HFFc6 (cell line): ENCODE data around the gene PROM1. TPM values are rescaled to one million over a fixed set of nuclear protein-coding genes. Genes with fewer than 3 reads are reported as not detected.

Experiments
- DNase-seq: peaks from one replicate; pipeline ENCODE4 v3.0.0-alpha.2; 2018
- H3K27ac Mint-ChIP-seq: 2 replicates; pipeline ENCODE4 v1.8.0; 2020; ENCODE audit warnings: mild to moderate bottlenecking, mixed read lengths
- H3K27me3 Mint-ChIP-seq: 2 replicates; pipeline ENCODE4 v1.8.0; 2021; ENCODE audit warnings: mild to moderate bottlenecking, moderate library complexity, mixed read lengths; ENCODE audit not compliant: insufficient read depth
- H3K36me3 Mint-ChIP-seq: 2 replicates; pipeline ENCODE4 v1.8.0; 2021; ENCODE audit warnings: low read depth, mixed read lengths
- H3K4me1 Mint-ChIP-seq: 2 replicates; pipeline ENCODE4 v1.8.0; 2020; ENCODE audit warnings: low read depth, mixed read lengths
- H3K4me3 Mint-ChIP-seq: 2 replicates; pipeline ENCODE4 v1.8.0; 2020; ENCODE audit warnings: mild to moderate bottlenecking, moderate library complexity, mixed read lengths
- H3K9me3 Mint-ChIP-seq: 2 replicates; pipeline ENCODE4 v1.8.0; 2020; ENCODE audit warnings: mild to moderate bottlenecking, mixed read lengths
- total RNA-seq, 6 experiments: library from RNA; stranded (reverse); fragmentation: NEBNext Ultra II Directional; extraction: Animal tissue kit (Norgen Biotek cat#: 25700); gene quantifications; 2 replicates in 1 of 6; 3 replicates in 5 of 6; pipeline ENCODE4 v1.2.3, GENCODE V29; 2021
- TF ChIP-seq, protein P1 (sequence below): fragments of 200-600 bp; sonication (generic); IDR thresholded peaks from 2 replicates; pipeline ENCODE4 v1.5.0; 2021; ENCODE audit warnings: antibody characterized with exemption, mild to moderate bottlenecking

Gene PROM1
- total RNA-seq, 6 experiments from 2014 or later, result 0.28 TPM; not detected in 5

- H3K9me3 Mint-ChIP-seq, result no peaks in the 10 kb centered on the region
- no peaks in the 10 kb centered on the region for H3K36me3 Mint-ChIP-seq
- no peak overlapping the region for H3K27ac Mint-ChIP-seq
- no peak overlapping the region for H3K4me3 Mint-ChIP-seq
- peaks cover 19% of the 10 kb centered on the region for H3K27me3 Mint-ChIP-seq
- TF ChIP-seq, protein P1, sequence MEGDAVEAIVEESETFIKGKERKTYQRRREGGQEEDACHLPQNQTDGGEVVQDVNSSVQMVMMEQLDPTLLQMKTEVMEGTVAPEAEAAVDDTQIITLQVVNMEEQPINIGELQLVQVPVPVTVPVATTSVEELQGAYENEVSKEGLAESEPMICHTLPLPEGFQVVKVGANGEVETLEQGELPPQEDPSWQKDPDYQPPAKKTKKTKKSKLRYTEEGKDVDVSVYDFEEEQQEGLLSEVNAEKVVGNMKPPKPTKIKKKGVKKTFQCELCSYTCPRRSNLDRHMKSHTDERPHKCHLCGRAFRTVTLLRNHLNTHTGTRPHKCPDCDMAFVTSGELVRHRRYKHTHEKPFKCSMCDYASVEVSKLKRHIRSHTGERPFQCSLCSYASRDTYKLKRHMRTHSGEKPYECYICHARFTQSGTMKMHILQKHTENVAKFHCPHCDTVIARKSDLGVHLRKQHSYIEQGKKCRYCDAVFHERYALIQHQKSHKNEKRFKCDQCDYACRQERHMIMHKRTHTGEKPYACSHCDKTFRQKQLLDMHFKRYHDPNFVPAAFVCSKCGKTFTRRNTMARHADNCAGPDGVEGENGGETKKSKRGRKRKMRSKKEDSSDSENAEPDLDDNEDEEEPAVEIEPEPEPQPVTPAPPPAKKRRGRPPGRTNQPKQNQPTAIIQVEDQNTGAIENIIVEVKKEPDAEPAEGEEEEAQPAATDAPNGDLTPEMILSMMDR, result no peak
- no peak for DNase-seq
- no peaks in the 10 kb centered on the region for H3K4me1 Mint-ChIP-seq
These were observed 76.2 kb downstream of the PROM1 start for GRCh38 chr4:16007471-16008095.

DNA sequence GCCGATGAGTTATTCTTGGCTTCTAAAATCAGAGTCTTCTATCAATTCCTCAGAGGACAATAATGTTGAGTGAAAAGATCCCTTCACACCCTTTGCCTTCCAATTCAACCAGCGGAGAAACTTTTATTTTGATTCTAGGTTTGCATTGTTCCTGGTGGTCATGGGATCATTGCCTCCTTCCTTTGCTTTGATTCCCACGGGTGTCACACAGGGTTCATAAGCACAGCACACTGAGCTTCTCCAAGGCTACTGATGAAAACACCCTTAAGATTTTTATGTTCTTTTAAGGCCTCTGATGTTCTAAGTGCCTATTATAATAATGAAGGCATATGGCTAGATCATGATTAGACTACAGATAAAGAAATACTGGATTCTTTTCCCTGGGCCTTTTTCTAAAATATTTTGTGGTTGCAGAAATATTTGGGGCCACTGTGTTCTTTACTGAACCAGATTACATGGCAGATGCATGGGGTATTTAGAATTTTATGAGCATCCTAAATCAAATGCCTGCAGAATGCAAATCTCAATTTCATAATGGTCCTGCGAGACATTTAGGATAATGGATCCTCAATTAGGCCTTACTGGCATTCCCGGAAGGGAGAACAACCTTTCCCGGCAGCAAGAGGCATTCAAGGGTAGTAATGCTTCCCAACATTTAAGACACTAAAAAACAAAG, 76.9 kb downstream of the PROM1 start:
- Mint-ChIP-seq H3K27me3 (peaks cover 19% of the 10 kb centered on the region), H3K4me3 (no peak overlapping the region), H3K27ac (no peak overlapping the region), H3K4me1 (no peaks in the 10 kb centered on the region), H3K36me3 (no peaks in the 10 kb centered on the region), H3K9me3 (no peaks in the 10 kb centered on the region)
- TF ChIP-seq, protein P1, result no peak
- no peak for DNase-seq

DNA sequence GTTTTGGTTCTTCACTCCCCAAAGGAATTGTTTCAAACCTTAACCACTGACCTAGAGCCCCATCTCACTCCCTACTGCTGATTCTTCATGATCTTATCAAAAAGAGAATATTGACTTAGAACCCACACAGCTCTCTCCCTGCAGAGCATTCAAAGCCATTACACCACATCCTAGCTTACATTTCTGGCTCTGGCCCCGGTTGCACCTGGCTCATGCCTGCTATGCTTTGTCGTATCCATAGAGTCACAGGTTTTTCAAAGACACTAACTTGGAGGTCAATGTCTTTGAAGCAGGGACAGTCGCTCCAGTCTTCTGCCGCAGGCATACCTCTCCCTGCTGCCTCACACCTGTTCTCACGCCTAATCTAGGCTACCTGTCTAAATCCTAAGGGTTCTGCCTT, 78.1 kb downstream of the PROM1 start:
- no peak overlapping the region for H3K27ac Mint-ChIP-seq
- no peaks in the 10 kb centered on the region for H3K36me3 Mint-ChIP-seq
- no peaks in the 10 kb centered on the region for H3K4me1 Mint-ChIP-seq
- H3K27me3 Mint-ChIP-seq, result peaks cover 15% of the 10 kb centered on the region
- H3K4me3 Mint-ChIP-seq, result no peak overlapping the region
- TF ChIP-seq, protein P1, result no peak
- H3K9me3 Mint-ChIP-seq, result no peaks in the 10 kb centered on the region
- no peak for DNase-seq

DNA sequence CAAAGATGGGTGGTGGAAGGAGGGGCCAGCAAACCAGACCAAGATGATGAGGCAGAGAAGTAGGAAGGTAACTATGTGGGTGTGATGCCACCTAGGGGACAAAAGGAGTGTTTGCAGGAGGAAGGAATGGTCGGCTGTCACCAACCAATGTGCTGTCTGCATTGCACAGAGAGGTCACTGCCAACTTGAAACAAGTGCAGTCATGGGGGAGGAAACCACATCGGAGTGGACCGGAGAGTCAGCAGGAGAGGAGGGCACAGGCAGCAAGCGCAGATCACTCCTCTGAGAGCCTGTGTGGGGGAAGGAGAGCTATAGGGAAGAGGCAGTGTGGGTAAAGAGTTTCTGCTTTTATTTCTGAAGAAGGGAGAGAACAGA, 82.4 kb downstream of the PROM1 start:
- H3K27ac Mint-ChIP-seq, result no peak overlapping the region
- H3K36me3 Mint-ChIP-seq, result no peaks in the 10 kb centered on the region
- H3K9me3 Mint-ChIP-seq, result no peaks in the 10 kb centered on the region
- H3K4me1 Mint-ChIP-seq, result peaks cover 6% of the 10 kb centered on the region
- H3K27me3 Mint-ChIP-seq, result peaks cover 11% of the 10 kb centered on the region
- no peak overlapping the region for H3K4me3 Mint-ChIP-seq
- TF ChIP-seq, protein P1, result peak; percentile 89
- DNase-seq, result peak; percentile 67

DNA sequence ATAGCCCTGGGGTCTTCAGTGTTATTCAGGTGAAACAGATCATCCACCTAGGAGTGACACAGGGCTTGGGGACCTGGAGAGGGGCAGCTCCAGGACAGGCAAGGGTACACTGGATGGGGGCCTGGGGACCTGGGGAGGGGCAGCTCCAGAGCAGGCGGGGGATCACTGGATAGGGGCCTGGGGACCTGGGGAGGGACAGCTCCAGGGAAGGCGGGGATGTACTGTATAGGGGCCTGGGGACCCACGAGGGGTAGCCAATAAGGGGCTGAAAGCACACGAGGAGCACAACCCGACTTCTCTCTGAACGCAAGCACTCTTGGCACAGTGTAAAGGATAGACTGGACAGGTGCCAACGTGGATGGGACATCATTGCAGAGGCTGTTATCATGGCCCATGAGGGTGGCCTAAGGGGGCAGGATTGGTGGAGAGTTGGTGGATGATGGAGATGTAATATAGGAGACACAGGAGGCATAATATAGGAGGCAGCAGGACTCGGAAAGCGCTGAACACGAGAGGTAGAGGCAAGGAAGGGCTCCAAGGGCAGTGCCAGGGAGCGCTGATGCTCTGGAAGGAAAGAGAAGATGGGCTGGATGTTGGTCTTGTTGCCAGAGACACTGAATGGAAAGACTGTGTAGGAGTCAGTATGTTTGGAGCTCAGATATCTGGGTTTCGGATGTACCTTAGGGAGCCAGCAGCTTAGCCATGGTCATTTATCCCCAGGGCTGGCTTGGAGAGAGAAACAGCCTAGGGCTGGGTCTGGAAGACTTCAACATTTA, 82.9 kb downstream of the PROM1 start:
- Mint-ChIP-seq H3K27ac (no peak overlapping the region), H3K4me1 (peaks cover 6% of the 10 kb centered on the region), H3K36me3 (no peaks in the 10 kb centered on the region), H3K27me3 (peaks cover 11% of the 10 kb centered on the region), H3K9me3 (no peaks in the 10 kb centered on the region), H3K4me3 (no peak overlapping the region)
- TF ChIP-seq, protein P1, result no peak
- no peak for DNase-seq
